H1 (cell line): Measurements from ENCODE around the gene DENND2C. TPM values are rescaled to one million over a fixed set of nuclear protein-coding genes. Genes with fewer than 3 reads are reported as not detected.

ENCODE experiments used
- BACH1 ChIP-seq: IDR thresholded peaks from 2 replicates; pipeline ENCODE4 v1.6.1; 2012; ENCODE audit warnings: low read length, improper control_type of control experiment
- BRCA1 ChIP-seq: IDR thresholded peaks from 2 replicates; pipeline ENCODE4 v1.6.1; 2012; ENCODE audit warnings: low read depth, low read length, improper control_type of control experiment
- CBX5 ChIP-seq: fragments of 300-800, 300-1000 bp; sonication (generic); IDR thresholded peaks from 2 replicates; pipeline ENCODE4 v1.7.1; 2016; ENCODE audit warnings: antibody characterized with exemption, low read length, low read depth
- CHD2 ChIP-seq: IDR thresholded peaks from 2 replicates; pipeline ENCODE4 v1.6.1; 2012; ENCODE audit warnings: low read length, improper control_type of control experiment
- CREB1 ChIP-seq: IDR thresholded peaks from 2 replicates; pipeline ENCODE4 v1.6.1; 2012; ENCODE audit warnings: inconsistent platforms
- EGR1 ChIP-seq: IDR thresholded peaks from 2 replicates; pipeline ENCODE4 v1.6.1; 2011; ENCODE audit warnings: low read depth, low read length, borderline replicate concordance
- FOSL1 ChIP-seq: IDR thresholded peaks from 2 replicates; pipeline ENCODE4 v1.6.1; 2011; ENCODE audit warnings: mild to moderate bottlenecking, low read depth, low read length, moderate library complexity; ENCODE audit not compliant: insufficient read depth
- HDAC2 ChIP-seq, 2 experiments: fragments of 300-600 bp in 1 of 2; sonication (generic) in 1 of 2; IDR thresholded peaks; 2 replicates each; pipeline ENCODE4 v1.6.1; 2011 to 2012; ENCODE audit warnings: low read depth in 2 of 2, low read length in 2 of 2, mild to moderate bottlenecking in 2 of 2, moderate library complexity in 2 of 2, borderline replicate concordance in 1 of 2, inconsistent platforms in 1 of 2
- HDAC6 ChIP-seq: IDR thresholded peaks from one replicate; pipeline ENCODE4 v1.7.1; 2012; ENCODE audit warnings: low read depth, mild to moderate bottlenecking, inconsistent platforms, low read length, moderate library complexity
- JUND ChIP-seq: IDR thresholded peaks from 2 replicates; pipeline ENCODE4 v1.6.1; 2011; ENCODE audit warnings: mild to moderate bottlenecking, improper control_type of control experiment, low read length
- NRF1 ChIP-seq: IDR thresholded peaks from 2 replicates; pipeline ENCODE4 v1.6.1; 2011; ENCODE audit warnings: mild to moderate bottlenecking, low read depth, low read length, improper control_type of control experiment
- PHF8 ChIP-seq: fragments of 200-600 bp; sonication (generic); conservative IDR thresholded peaks from 2 replicates; pipeline ENCODE4 v1.7.1; 2012; ENCODE audit warnings: low read depth, mild to moderate bottlenecking, inconsistent platforms, low read length, moderate library complexity
- POU5F1 ChIP-seq: IDR thresholded peaks from 2 replicates; pipeline ENCODE4 v1.6.1; 2011; ENCODE audit warnings: low read depth, mild to moderate bottlenecking, low read length, moderate library complexity
- RAD21 ChIP-seq, 2 experiments: IDR thresholded peaks in 1 of 2; conservative IDR thresholded peaks in 1 of 2; 2 replicates each; pipeline ENCODE4 v1.6.1; 2011; ENCODE audit warnings: low read depth in 2 of 2, low read length in 2 of 2, improper control_type of control experiment in 1 of 2, inconsistent platforms in 1 of 2, mild to moderate bottlenecking in 1 of 2, moderate library complexity in 1 of 2
- RXRA ChIP-seq: IDR thresholded peaks from 2 replicates; pipeline ENCODE4 v1.6.1; 2011; ENCODE audit warnings: low read depth, mild to moderate bottlenecking, low read length, moderate library complexity; ENCODE audit not compliant: insufficient read depth
- SAP30 ChIP-seq: fragments of 300-600 bp; sonication (generic); IDR thresholded peaks from 2 replicates; pipeline ENCODE4 v1.7.1; 2012; ENCODE audit warnings: low read length, moderate library complexity, mild to moderate bottlenecking, inconsistent platforms; ENCODE audit not compliant: insufficient read depth, insufficient replicate concordance
- SP2 ChIP-seq: IDR thresholded peaks from 2 replicates; pipeline ENCODE4 v1.6.1; 2012; ENCODE audit warnings: mild to moderate bottlenecking, low read length, inconsistent platforms
- SRF ChIP-seq: IDR thresholded peaks from 2 replicates; pipeline ENCODE4 v1.6.1; 2011; ENCODE audit warnings: mild to moderate bottlenecking, low read depth, low read length, moderate library complexity
- polyA plus RNA-seq, 7 experiments: library from polyadenylated mRNA; depleted of rRNA in 3 of 7; stranded (reverse) in 5 of 7; unstranded in 2 of 7; fragments of >200 nt in 5 of 7; fragments of 200-250 nt in 2 of 7; gene quantifications; 1 replicate in 5 of 7; 2 replicates in 1 of 7; 4 replicates in 1 of 7; pipeline versions ENCODE4 v1.2.1 to v1.2.3, GENCODE V29; 2011 to 2013; ENCODE audit warnings: missing spikeins in 2 of 7, mixed read lengths in 2 of 7
- total RNA-seq: library from RNA; stranded (reverse); fragmentation: NEBNext Ultra II Directional; extraction: Animal tissue kit (Norgen Biotek cat#: 25700); gene quantifications from 2 replicates; pipeline ENCODE4 v1.2.1, GENCODE V29; 2021
- TF ChIP-seq, protein P1 (sequence below): IDR thresholded peaks from 2 replicates; pipeline ENCODE4 v1.6.1; 2012; ENCODE audit warnings: inconsistent platforms
- TF ChIP-seq, protein P2 (sequence below), 3 experiments: IDR thresholded peaks; 1 replicate in 2 of 3; 2 replicates in 1 of 3; pipeline versions ENCODE4 v1.5.1 to v1.6.1; 2011; ENCODE audit warnings: low read length in 3 of 3, mild to moderate bottlenecking in 3 of 3, inconsistent platforms in 2 of 3, low read depth in 1 of 3, moderate library complexity in 1 of 3; ENCODE audit not compliant: insufficient read depth in 1 of 3; ENCODE audit errors: control extremely low read depth in 1 of 3

DENND2C gene
- total and polyA plus RNA-seq, 2 of the 8 experiments (the other 6 are each of a cell fraction or from before 2014, with no cell fraction given), result 1.8 to 5.5 TPM

DNA sequence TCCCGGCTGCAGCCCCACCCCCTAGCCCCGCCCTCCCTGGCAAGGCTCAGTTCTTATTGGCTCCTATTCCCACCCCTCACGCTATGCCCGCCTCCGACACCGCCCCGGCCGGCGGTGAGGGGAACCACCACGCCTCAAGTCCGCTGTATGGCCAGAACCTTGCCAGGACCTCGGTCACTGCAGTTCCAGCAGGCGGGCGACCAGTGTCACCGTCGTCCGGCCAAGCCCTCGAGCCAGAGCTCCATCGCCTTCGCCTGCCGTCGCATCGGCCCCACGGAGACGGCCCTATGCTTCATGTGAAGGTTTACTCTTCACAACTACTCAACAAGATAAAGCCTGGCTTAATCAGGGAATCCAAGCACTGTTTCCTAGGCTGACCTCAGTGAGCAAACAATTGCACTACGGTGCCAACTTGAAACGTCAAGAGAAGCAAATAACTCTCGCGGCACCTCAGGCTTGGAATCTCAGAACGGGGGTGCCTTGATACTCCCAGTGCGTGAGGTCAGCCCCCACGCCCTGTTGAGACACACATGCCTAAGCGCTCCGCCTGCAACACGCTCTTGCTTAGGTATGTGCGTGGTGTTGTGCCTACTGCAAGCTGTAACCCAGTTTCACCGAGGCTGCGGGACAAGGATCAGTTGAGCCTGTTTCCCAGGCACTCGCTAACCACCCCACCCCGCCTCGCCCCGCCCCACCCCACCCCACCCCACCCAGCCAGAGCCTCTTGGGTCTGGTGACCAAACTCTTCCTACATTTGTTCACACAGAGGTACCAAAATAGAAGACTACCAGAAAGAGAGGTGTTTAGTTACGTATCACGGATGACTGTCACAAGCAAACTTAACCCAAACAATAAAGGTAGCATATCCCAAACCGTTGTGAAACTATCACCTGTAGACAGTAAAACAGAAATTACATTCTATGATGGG, 498 bp upstream of the DENND2C start (continued):
- TF ChIP-seq, protein P1, sequence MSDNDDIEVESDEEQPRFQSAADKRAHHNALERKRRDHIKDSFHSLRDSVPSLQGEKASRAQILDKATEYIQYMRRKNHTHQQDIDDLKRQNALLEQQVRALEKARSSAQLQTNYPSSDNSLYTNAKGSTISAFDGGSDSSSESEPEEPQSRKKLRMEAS, result 0 out of 2 replicates have a peak, but pooled peaks have one; percentile 11
- 0 out of 2 replicates have a peak, but pooled peaks have one; percentile 11 for TF ChIP-seq BRCA1
- no peak for TF ChIP-seq HDAC2 (IDR thresholded peaks at IDR 0.05; ENCODE audit: borderline replicate concordance in 1 of 2, low read depth in 2 of 2, low read length in 2 of 2)
- TF ChIP-seq, protein P2, sequence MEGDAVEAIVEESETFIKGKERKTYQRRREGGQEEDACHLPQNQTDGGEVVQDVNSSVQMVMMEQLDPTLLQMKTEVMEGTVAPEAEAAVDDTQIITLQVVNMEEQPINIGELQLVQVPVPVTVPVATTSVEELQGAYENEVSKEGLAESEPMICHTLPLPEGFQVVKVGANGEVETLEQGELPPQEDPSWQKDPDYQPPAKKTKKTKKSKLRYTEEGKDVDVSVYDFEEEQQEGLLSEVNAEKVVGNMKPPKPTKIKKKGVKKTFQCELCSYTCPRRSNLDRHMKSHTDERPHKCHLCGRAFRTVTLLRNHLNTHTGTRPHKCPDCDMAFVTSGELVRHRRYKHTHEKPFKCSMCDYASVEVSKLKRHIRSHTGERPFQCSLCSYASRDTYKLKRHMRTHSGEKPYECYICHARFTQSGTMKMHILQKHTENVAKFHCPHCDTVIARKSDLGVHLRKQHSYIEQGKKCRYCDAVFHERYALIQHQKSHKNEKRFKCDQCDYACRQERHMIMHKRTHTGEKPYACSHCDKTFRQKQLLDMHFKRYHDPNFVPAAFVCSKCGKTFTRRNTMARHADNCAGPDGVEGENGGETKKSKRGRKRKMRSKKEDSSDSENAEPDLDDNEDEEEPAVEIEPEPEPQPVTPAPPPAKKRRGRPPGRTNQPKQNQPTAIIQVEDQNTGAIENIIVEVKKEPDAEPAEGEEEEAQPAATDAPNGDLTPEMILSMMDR (IDR thresholded peaks at IDR 0.05; ENCODE audit: control extremely low read depth in 1 of 3, insufficient read depth in 1 of 3, low read depth in 1 of 3, low read length in 3 of 3), result peak in 1 of 3 experiments; percentile 6; a peak in 1 of 4 replicates
- no peak for TF ChIP-seq BACH1
- TF ChIP-seq CREB1, result no peak
- TF ChIP-seq SP2, result peak; percentile 13; the same call in 1 of the 2 replicates
- TF ChIP-seq HDAC6, result no peak
- no peak for TF ChIP-seq JUND
- TF ChIP-seq SRF, result no peak
- no peak for TF ChIP-seq CBX5
- no peak for TF ChIP-seq NRF1
- TF ChIP-seq SAP30, result no peak
- TF ChIP-seq POU5F1, result no peak
- TF ChIP-seq CHD2, result no peak
- no peak for TF ChIP-seq RAD21 (IDR thresholded peaks at IDR 0.05 in 1 of 2, conservative IDR thresholded peaks at IDR 0.05 in 1 of 2; ENCODE audit: low read depth in 2 of 2, low read length in 2 of 2)
- TF ChIP-seq EGR1, result no peak
- TF ChIP-seq PHF8, result no peak
- no peak for TF ChIP-seq FOSL1
- TF ChIP-seq RXRA, result no peak
